Stimulated activated CD4-positive, alpha-beta T cell treated with anti-CD3 and anti-CD28 coated beads, Interleukin-15, amount 100 ng/mL, for 24 hours (primary cell): Measurements from ENCODE around the gene ARX.

Experiments
- DNase-seq: peaks from one replicate; pipeline ENCODE4 v3.0.0-alpha.2; 2020

Gene ARX

GRCh38 chrX:25015486-25016360 is at the start of gene ARX:
TSS of gene ARX (minus strand) at chrX:25015965. CDS start at chrX:25015737, 228 bp downstream.
- peak; percentile 59 for DNase-seq

GRCh38 chrX:25059273-25059672 is 43.5 kb upstream of the ARX start:
- DNase-seq: no peak

GRCh38 chrX:25052798-25053534 is 37.2 kb upstream of the ARX start:
- DNase-seq: no peak

DNA sequence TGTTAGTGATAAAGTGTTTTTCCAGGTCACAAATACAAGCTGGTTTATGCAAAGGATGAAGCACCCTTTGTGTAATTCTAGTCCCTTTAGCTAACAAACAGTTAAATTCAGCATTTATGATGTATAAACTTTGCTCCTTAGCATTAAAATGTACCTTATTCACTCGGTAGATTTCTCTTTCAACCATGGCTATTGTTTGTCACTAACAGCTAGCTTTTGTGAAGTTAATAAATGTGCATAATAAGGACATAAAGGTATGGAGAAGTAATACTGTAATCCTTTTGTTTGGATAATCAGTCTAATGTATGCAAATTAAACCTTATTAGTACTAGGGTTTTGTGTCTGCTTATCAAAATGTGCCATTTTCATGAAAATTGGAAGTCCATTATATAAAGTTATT is 34.2 kb upstream of the ARX start:
- DNase-seq: no peak

- DNase-seq: no peak
These were observed 33.6 kb upstream of the ARX start for GRCh38 chrX:25049357-25049756.

GRCh38 chrX:25048178-25048577 is 32.4 kb upstream of the ARX start:
- no peak for DNase-seq

DNA sequence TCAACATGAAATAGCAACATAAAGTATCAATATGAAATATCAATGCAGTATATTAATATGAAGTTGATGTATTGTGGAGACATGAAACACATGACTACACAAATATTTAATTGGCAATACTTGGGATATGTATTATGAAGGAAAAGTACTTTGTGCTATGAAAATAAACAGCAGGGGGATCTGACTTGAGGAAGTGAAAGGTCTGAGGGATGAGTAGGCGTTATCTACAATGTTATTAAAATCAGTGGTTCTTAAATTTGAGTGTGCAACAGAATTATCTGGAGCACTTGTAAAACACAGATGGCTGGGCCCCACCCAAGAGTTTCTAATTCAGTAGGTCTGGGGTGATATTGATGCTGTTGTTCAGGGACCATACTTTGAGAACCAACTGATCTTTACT is 27.4 kb upstream of the ARX start:
- no peak for DNase-seq

DNA sequence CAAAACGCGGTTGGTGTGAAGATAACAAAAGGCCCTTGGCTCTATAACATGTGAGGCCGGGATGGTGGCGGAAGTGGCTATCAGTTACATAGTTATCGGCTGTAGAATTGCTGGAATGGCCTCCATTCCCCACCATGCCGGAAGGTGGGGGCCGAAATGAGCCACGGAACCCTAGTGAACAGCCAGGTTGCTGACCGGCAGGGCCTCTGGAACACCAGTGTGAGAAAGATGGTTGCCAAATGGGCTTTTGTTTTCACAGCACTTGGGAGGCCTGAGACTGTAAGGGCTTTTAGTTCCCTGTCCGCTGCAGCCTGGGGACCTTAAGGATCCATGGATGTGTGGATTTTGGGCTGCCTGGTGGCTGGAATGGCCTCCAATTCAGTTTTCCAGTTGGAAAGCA is 23.3 kb upstream of the ARX start:
- DNase-seq: no peak

DNA sequence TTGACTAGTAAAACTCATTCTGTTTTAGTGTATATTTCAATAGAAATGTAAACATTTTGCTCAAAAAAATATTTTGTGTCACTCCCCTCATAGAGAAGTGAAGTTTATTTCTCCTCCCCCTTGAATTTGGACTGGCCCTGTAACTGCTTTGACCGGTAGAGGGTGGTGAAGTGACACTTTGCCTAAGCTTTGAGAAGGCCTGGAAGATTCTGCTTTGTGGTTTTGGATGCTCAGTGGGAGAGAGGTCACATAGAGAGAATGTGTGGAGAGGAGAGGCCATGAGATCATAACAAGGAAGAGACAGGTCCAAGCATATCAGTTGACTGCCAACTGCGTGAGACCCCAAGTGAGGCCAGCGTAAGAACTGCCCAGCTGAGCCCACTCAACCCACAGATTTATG is 19.1 kb upstream of the ARX start:
- DNase-seq: no peak

GRCh38 chrX:25029288-25029825 is 13.6 kb upstream of the ARX start:
- no peak for DNase-seq

DNA sequence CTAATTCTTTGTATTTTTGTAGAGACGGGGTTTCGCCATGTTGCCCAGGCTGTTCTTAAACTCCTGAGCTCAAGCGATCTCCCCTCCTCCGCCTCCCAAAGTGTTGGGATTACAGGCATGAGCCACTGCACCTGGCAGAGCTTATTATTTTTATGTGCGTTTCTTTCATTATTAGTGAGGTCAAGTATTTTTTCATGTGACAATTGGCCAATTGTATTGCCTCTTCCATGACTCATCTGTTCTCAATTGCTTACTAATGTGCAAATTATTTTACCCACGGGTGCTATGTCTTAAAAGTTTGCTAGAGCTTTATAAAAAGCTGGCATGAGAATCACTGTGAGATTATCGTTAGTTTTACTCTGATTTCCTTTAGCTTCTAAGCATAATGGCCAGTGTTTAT is 13.0 kb upstream of the ARX start:
- no peak for DNase-seq

DNA sequence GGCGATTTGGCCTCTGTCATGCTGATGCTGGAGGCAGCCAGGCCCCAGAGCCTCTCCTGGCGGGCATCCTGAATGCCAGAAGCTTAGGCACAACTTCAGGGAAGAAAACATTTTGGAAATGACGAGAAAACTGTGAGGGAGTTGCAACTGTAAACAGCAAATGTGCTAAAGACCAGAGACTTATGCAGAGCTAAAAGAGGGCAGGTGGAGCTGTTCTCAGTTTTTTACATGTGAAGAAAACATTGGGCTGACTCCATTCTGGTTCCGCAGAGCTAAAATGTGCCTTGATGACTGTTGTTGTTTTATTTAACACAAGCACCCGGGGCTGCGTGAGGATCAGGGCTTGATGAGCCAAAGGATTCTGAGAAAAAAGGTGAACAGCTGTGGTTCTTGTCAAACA is 10.8 kb upstream of the ARX start:
- no peak for DNase-seq

GRCh38 chrX:25025615-25026014 is 9.8 kb upstream of the ARX start:
- DNase-seq: no peak

- no peak for DNase-seq
These were observed 8.1 kb upstream of the ARX start for GRCh38 chrX:25023908-25024307.

DNA sequence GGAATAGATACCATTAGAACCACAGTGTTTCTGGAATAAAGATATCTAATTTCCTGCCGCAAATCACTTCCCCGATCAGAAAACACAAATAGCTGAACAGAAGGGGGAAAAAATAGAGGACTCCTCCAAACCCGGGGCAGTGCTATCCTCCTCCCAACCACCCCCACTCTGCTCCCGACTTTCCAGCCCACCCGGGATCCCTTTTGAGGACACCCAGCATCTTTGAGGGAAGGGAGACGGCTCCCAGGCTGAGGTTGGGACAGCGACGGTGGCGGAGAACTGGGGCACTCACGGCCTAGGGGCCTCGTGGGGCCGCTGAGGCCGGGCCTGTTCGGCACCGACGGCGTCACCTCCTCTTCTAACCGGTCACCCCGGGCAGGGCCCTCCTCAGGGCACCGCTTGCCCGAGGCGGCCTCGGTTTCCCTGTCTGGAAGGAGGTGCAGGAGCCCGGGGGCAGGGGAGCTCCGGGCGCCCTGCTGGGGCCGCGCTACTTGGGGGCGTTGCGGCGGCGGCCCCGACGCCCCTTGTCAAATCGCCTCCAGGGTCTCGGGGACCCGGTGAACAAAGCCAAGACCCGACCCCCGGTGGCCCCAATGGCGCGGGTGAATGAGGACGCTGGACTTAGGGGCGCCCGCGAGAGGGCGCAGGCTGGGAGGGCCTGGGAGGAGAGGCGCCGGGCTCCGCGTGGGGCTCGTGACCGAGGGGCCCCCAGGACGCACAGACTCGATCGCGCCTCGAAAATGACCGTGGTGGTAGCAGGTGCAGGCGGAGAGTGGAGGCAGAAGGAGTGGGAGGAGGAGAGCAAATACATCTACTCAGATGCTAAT is 6.9 kb upstream of the ARX start:
- DNase-seq: no peak

DNA sequence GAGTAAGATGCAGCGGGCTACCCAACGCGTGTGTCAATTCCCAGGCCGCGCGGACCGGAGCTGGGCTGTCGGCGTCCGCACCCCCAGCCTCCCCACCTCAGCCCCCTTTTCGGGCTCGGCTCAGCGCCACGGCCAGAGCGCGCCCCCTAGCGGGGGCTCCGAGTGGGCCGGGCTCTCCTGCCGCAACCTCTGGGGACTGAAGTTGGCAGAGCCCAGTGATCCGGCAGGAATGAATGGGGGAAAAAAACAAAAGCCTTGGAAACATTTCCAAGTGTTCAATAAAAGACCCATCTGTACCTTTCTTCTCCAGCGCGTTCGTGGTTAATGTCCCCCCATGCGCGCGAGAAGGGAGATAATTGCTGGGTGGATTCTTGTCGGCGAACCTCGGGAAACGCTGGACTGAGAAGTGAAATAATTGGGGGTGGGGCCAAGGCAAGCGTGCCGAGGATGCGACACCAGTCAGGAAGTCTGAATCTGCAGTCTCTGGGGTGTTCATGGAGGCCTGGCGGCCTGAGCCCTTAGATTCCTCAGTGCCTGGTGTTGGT is 5.2 kb upstream of the ARX start:
- peak; percentile 46 for DNase-seq

DNA sequence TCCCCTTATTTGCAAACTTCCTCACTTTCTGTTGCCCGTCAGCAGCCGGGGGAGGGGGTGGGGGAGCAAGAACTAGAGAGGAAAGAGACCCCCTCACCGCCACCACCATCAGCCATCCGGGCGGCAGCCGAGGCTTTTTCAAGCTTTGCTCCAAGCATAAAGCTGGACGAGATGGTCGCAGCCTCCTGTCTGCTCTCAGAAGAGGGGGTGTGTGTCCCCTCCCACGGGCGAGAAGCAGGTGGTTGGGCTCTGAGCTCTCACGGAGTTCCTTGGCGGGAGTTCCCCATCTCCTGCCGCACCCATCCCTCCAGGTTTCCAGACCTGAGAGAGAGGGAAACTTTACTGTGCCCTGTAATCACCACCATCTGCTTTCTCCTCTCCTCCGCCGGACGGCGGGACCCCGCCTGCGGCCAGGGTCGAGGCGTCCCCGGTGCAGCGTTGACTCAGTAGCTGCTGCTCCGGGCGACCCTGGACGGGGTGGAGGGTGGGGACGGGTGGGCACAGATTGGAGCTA is 4.7 kb upstream of the ARX start:
- no peak for DNase-seq

DNA sequence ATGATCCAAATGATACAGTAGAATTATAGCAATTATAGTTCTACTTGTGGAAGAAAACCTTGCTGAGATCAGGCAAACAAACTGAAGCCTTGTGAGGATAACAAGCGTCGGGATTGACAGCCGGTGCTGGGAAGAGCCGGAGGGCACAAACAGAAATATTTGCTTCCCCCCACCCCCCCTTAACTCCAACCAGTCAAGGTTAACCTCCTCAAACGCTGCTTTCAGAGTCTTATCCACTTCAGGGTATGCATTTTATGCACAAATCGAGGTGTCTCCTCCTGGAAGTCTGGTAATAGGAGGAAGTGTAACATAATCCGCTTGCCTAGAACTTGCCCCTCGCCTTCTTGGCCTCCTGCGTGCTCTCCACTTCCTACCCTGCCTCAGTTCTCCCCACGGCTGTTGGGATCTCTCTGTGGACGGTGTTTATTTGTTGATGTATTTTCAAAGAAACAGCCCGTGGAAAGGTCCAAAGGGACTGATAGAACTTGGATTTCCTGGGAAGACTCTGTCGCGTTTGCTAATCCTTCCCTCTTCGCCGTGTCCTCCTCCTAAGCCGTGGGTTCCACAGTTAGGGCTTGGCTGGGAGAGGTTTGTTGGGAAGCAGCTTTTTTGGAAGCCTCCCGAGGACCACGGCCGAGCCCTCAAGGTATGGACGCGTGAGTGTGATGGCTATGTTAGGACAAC is 4.1 kb upstream of the ARX start:
- DNase-seq: no peak

DNA sequence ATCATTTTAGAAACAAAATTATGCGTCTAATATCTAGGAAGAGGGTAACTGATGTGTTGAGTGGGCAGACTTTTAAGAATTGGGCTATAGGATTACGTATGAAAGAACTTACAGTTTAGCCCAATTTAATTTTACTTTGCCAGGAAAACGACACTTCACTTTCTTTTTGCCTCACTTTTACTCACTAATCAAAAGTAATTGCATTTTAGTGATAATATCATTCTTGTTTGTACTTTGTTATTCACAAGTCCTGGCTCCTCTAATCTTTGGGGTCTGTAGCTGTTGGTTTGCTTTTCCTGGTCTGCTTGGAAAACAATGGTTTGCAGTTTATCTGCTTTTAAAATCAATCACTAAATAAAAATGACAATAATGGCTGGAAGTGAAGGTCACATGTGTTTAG is 2.9 kb upstream of the ARX start:
- DNase-seq: no peak

DNA sequence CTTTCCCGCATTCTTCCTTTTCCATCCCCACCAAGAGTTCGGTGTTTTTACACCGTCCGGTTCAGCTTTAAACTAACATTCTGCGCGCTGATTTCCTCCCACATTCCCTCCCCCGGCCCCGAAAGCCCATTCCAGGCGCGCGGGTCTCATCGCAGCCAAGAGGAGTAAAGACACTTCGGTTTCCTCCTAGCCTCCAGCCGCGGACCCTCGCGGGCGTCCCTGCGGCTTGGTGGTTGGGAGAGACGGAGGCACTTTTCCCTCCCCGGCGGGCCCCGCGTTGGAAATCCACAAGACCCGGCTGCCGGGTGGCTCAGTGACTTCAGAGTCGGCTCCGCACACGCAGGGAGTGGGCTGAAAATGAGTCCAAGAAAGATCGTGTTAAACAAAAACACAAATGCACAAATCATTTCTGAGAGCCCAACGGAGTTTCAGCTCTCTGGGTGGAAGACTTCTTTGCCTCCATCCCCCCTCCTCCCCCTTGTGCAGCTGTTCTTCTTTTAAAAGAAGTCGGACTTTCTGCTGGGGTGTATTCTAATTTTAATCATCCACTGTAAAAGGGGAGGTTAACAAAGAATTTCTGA is 2.0 kb upstream of the ARX start:
- no peak for DNase-seq

DNA sequence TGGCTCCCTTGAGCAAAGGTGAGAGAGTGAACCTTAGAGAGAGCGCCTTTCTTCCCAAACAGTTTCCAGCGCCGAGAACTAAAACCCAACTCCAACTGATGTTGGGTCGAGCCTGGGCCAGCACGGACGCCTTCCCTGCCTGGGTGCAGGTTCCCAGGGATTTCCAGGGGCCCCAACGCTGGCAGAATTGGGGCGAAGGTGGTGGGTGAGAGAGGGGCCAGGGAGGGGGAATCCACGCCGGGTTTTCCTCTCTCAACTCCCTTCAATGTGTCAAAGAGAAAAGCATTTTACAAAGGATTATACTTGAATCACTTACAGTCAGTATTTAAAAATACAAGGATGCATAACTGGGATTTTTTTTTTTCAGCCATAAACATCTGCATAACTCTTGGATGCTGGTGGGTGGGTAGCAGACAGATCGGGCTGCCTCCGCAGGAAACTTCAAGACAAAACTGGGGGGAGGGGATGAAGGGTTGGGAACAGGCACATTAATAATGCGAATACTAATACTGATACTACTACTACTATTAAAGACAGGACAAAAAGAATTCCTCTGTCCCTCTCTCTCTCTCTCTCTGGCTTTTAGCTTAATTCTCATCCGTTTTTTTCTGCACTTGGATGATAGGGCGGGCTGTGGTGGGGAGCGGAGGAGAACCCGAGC is 1.3 kb upstream of the ARX start:
- no peak for DNase-seq
